Ramos (cell line): Measurements from ENCODE around the gene ZFAND4.
"Not testable (repeated sequence)": the region's sequence is repeated elsewhere in the genome, so short reads cannot be mapped to it uniquely, and the experiment has no call there.

Source experiments
- in situ Hi-C: fragments of 300-500 bp; cut with MboI; formaldehyde crosslinking; loops from one replicate; pipeline ENCODE4 v1.14.3; 2022; ENCODE audit warnings: low sequenced_read_pairs; ENCODE audit not compliant: unreplicated experiment

ZFAND4 gene

GRCh38 chr10:45593938-45594275 lies 78.7 kb downstream of the ZFAND4 start:
- in situ Hi-C loops, result no loop called here

GRCh38 chr10:45592926-45593325 lies 79.6 kb downstream of the ZFAND4 start:
- in situ Hi-C loops, result no loop called here

GRCh38 chr10:45592432-45592831 lies 80.1 kb downstream of the ZFAND4 start:
- in situ Hi-C loops, result no loop called here

GRCh38 chr10:45591280-45591679 lies 81.3 kb downstream of the ZFAND4 start:
- in situ Hi-C loops, result no loop called here

GRCh38 chr10:45589868-45590267 lies 82.7 kb downstream of the ZFAND4 start:
- in situ Hi-C loops, result no loop called here

GRCh38 chr10:45589009-45589408 lies 83.6 kb downstream of the ZFAND4 start:
- in situ Hi-C loops, result no loop called here

GRCh38 chr10:45586028-45586824 lies 86.3 kb downstream of the ZFAND4 start:
- in situ Hi-C loops, result no loop called here

GRCh38 chr10:45585131-45585530 lies 87.4 kb downstream of the ZFAND4 start:
- in situ Hi-C loops, result no loop called here

GRCh38 chr10:45582386-45582781 lies 90.2 kb downstream of the ZFAND4 start:
- in situ Hi-C loops, result no loop called here

- in situ Hi-C loops, result no loop called here
Observed at GRCh38 chr10:45581582-45582385, 90.8 kb downstream of the ZFAND4 start.

- in situ Hi-C loops, result no loop called here
Observed at GRCh38 chr10:45581216-45581549, 91.4 kb downstream of the ZFAND4 start.

GRCh38 chr10:45580371-45581215 lies 92.0 kb downstream of the ZFAND4 start:
- in situ Hi-C loops, result no loop called here

- in situ Hi-C loops, result no loop called here
Observed at GRCh38 chr10:45578384-45578971, 94.1 kb downstream of the ZFAND4 start.

- in situ Hi-C loops, result no loop called here
Observed at GRCh38 chr10:45575966-45576597, 96.5 kb downstream of the ZFAND4 start.

GRCh38 chr10:45575032-45575761 lies 97.4 kb downstream of the ZFAND4 start:
- in situ Hi-C loops, result not testable (repeated sequence)

- in situ Hi-C loops, result no loop called here
Observed at GRCh38 chr10:45569471-45569870, 103.1 kb downstream of the ZFAND4 start.

GRCh38 chr10:45566415-45566814 lies 106.2 kb downstream of the ZFAND4 start:
- in situ Hi-C loops, result no loop called here
